SK-N-SH (cell line): Measurements from ENCODE around the gene SCNN1B.

Experiments
- CTCF ChIP-seq: fragments of 200-600 bp; sonication (generic); IDR thresholded peaks from 2 replicates; pipeline ENCODE4 v1.6.1; 2017; ENCODE audit warnings: antibody characterized with exemption, mild to moderate bottlenecking, moderate library complexity
- ELF1 ChIP-seq: IDR thresholded peaks from 2 replicates; pipeline ENCODE4 v1.4.0; 2012
- EP300 ChIP-seq, 2 experiments: IDR thresholded peaks; 2 replicates each; pipeline versions ENCODE4 v1.4.0 to v1.6.1; 2012; ENCODE audit warnings: borderline replicate concordance in 1 of 2, low read depth in 1 of 2, low read length in 1 of 2
- FOSL2 ChIP-seq: IDR thresholded peaks from 2 replicates; pipeline ENCODE4 v1.4.0; 2012; ENCODE audit warnings: low read depth, mild to moderate bottlenecking, moderate library complexity, borderline replicate concordance
- SIN3A ChIP-seq: IDR thresholded peaks from 2 replicates; pipeline ENCODE4 v1.6.1; 2012; ENCODE audit warnings: low read depth, mild to moderate bottlenecking, low read length, moderate library complexity, borderline replicate concordance
- TAF1 ChIP-seq: IDR thresholded peaks from 2 replicates; pipeline ENCODE4 v1.6.1; 2012; ENCODE audit warnings: low read depth, mild to moderate bottlenecking, low read length, moderate library complexity, borderline replicate concordance
- TEAD4 ChIP-seq: IDR thresholded peaks from 2 replicates; pipeline ENCODE4 v1.4.0; 2012; ENCODE audit warnings: mild to moderate bottlenecking, borderline replicate concordance; ENCODE audit not compliant: insufficient read depth
- USF2 ChIP-seq: fragments of 150-350 bp; IDR thresholded peaks from 2 replicates; pipeline ENCODE4 v1.6.1; 2017; ENCODE audit warnings: antibody characterized with exemption, low read length, low read depth, borderline replicate concordance

GRCh38 chr16:23387666-23388065 is 85.6 kb downstream of the SCNN1B start:
- TF ChIP-seq SIN3A = no peak
- no peak for TF ChIP-seq TEAD4
- no peak for TF ChIP-seq CTCF
- no peak for TF ChIP-seq ELF1
- no peak for TF ChIP-seq EP300 (IDR thresholded peaks at IDR 0.05; ENCODE audit: borderline replicate concordance in 1 of 2, low read depth in 1 of 2, low read length in 1 of 2)
- TF ChIP-seq FOSL2 = no peak
- no peak for TF ChIP-seq USF2
- no peak for TF ChIP-seq TAF1
